KG1 (cell line): Measurements from ENCODE around the gene PITRM1.
"Not testable (repeated sequence)": the region's sequence is repeated elsewhere in the genome, so short reads cannot be mapped to it uniquely, and the experiment has no call there.

ENCODE experiments used
- DNase-seq: peaks from one replicate; lab custom pipeline; 2025; lab: John Stamatoyannopoulos, UW

PITRM1 gene

DNA sequence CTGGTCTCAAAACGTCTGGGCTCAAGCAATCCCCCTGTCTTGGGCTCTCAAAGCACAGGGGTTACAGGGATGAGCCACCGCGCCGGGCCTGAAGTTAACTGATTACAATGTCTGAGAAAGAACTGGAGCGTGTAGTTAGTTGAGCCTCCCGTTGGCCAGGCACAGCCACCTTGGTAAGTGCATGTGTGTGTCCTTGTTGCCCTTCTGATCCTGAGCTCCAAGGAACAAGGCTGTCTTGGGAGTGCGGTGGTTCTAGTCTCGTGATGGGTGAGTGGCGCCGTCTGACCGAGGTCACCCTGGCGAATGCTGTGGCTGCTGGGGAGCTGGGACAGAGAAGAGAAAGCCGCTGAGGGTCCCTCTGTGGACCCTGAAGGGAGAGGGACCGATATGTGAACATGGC is 50.5 kb downstream of the PITRM1 start:
- no peak for DNase-seq

- no peak for DNase-seq
Observed at GRCh38 chr10:3119796-3120459, 52.7 kb downstream of the PITRM1 start.

GRCh38 chr10:3118641-3119091 is 53.9 kb downstream of the PITRM1 start:
- no peak for DNase-seq

DNA sequence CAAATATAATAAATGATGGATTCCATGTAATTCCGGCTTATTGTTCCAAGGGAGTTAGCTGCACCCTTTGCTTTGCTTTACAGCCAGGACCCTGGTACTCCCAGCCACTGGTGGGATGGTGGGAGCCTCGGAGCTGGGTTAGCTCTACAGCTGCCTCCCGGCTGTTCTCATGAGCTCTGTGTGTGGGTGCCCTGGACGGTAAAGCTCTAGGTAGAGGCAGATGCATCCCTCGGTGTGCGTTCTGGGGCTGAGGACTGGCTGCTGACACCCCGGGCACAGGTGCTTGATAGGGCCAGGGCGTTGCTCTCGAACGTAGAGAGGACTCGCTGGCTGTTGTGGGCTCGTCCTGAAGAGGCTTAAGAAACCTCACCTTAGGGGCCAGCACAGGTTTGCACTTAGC is 55.1 kb downstream of the PITRM1 start:
- DNase-seq, result no peak

DNA sequence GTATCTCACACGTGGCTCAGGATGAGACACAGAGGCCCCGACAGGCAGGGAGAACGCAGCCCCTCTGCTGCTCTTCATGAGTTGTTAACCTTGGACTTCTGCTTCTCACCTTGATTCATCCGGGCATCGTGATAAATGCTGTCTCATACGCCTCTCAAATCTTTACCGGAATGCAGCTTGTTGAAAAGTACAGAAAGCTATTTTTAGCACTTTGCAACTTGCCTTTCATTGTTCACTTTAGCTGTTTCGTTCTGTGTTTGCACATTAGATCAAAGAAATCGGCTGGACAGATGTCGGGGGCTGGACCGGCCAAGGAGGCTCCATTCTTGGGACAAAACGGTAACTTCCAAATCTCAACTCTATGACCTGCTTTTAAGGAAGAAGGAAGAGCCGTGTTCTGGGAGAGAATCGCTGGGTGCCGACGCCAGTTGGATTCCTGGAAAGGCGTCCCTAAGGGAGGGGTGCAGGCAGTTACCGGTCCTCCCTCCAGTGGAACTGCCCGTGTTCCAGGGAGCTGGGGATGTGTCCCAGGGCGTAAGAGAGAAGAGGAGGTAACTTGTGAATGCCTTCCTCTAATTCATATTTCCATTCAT is 56.0 kb downstream of the PITRM1 start:
- no peak for DNase-seq

- DNase-seq, result no peak
Observed at GRCh38 chr10:3115685-3116084, 56.9 kb downstream of the PITRM1 start.

- no peak for DNase-seq
Observed at GRCh38 chr10:3113343-3113720, 59.2 kb downstream of the PITRM1 start.

- no peak for DNase-seq
Observed at GRCh38 chr10:3111621-3112163, 60.9 kb downstream of the PITRM1 start.

- DNase-seq, result no peak
Observed at GRCh38 chr10:3110782-3111620, 61.6 kb downstream of the PITRM1 start.

DNA sequence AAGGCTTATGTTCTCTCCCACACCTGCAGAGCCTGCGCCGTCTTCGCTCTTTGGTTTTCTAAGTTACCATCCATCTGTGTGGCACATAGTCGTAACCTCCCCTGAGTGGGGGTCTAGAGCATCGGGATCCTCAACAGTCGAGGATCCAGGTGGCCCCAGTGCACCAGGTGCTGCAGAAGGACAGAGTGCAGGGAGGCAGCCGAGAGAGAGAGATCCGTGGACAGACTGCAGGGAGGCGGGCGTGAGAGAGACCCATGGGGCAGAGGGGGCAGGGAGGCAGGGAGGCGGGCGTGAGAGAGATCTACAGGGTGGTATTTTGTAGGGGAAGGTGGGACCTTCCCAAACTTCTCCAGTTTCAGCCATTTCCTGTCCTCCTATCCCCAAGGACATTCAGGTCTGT is 62.9 kb downstream of the PITRM1 start:
- no peak for DNase-seq

GRCh38 chr10:3109196-3109595 is 63.4 kb downstream of the PITRM1 start:
- no peak for DNase-seq

DNA sequence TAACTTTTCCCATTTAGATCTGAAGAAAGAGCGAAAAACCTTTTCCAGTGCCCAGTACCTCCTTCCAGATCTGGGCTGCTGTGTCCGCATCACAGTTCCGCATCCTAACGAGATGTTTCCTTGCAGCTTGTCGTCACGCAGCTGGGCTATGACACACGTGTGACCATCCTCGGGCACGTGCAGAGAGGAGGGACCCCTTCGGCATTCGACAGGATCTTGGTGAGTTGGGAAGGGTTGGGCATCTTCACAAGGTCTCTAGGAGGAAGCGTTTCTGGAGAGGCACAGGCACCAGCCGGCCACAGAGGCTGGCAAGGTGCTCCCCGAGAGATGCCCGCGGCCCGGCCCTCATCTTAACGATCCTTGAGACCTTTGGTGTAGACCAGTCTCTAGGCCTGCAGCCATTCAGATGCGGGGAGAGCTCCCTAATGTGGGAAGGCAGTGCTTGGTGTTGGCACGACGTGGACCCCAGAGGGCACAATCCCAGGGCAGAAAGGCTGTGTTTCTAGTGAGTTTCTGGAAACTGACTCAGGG is 63.9 kb downstream of the PITRM1 start:
- no peak for DNase-seq

GRCh38 chr10:3108033-3108432 is 64.5 kb downstream of the PITRM1 start:
- DNase-seq, result no peak

- DNase-seq, result no peak
Observed at GRCh38 chr10:3107426-3107961, 65.1 kb downstream of the PITRM1 start.

DNA sequence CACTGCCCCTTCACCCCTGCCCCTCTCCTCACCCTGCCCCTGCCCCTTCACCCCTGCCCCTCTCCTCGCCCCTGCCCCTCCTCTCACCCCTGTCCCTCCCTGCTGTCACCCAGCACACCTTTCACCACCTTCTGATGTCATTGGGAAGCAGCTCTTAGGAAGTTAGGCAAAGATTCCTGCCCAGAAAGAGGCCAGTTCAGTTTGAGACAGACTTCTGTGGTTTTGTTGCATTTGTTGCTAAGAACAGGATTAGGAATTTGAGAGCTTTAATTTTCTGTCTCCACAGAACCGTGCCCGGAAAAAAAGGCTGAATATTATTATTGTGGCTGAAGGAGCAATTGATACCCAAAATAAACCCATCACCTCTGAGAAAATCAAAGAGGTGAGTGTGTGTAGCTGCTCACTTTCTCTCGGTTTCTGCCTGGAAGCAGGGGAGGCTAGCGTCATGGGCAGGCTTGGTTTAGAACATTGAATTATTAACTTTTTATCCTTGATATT is 65.6 kb downstream of the PITRM1 start:
- no peak for DNase-seq

- DNase-seq, result not testable (repeated sequence)
Observed at GRCh38 chr10:3106328-3106727, 66.3 kb downstream of the PITRM1 start.

GRCh38 chr10:3105905-3106304 is 66.7 kb downstream of the PITRM1 start:
- DNase-seq, result no peak

DNA sequence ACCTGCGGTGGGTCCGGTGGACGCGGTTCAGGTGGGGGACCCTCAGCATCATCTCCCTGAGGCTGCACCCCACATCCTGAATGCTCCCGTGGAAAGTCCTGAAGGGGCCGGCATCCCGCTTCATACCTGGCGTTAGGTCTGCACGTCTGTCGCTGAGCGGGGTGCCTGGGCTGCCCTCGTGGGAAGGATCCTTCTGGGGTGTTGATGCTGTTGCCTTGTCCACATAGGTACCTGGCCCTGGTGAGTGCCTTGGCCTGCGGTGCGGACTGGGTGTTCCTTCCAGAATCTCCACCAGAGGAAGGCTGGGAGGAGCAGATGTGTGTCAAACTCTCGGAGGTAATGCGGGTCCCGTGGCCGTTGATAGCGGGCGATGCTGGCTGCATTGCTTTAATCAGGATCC is 67.4 kb downstream of the PITRM1 start:
- no peak for DNase-seq

GRCh38 chr10:3104251-3104918 is 68.2 kb downstream of the PITRM1 start:
- no peak for DNase-seq

GRCh38 chr10:3103646-3104045 is 68.9 kb downstream of the PITRM1 start:
- DNase-seq, result no peak

GRCh38 chr10:3102720-3103427 is 69.7 kb downstream of the PITRM1 start:
- no peak for DNase-seq
